Testis (tissue), 3 donors: Measurements from ENCODE around the gene EIF5B. TPM values are rescaled to one million over a fixed set of nuclear protein-coding genes. Genes with fewer than 3 reads are reported as not detected.

Experiments used
- DNase-seq: peaks from one replicate; pipeline ENCODE4 v3.0.0-alpha.2; 2019
- H3K27ac ChIP-seq, 2 donors: fragments of 200-600 bp; sonication (generic); one replicate each; pipeline ENCODE4 v1.5.1; 2019
- H3K27me3 ChIP-seq: fragments of 200-600 bp; sonication (generic); one replicate; pipeline ENCODE4 v1.5.1; 2019
- H3K36me3 ChIP-seq: fragments of 200-600 bp; sonication (generic); one replicate; pipeline ENCODE4 v1.5.1; 2017; ENCODE audit warnings: low read depth; ENCODE audit errors: missing control alignments
- H3K4me1 ChIP-seq: fragments of 200-600 bp; sonication (generic); one replicate; pipeline ENCODE4 v1.5.1; 2019
- H3K4me3 ChIP-seq, 2 donors: fragments of 200-600 bp; sonication (generic); one replicate each; pipeline ENCODE4 v1.5.1; 2017 to 2019
- H3K9me3 ChIP-seq: fragments of 200-600 bp; sonication (generic); one replicate; pipeline ENCODE4 v1.5.1; 2017
- POLR2A ChIP-seq: fragments of 450-650 bp; IDR thresholded peaks from one replicate; pipeline ENCODE4 v1.6.1; 2017; ENCODE audit warnings: antibody characterized with exemption, mild to moderate bottlenecking, moderate library complexity
- WGBS, 2 donors: methylation state at CpG; one replicate each; pipeline ENCODE4 v1.1.5; 2018; 5-methylcytosine and 5-hydroxymethylcytosine counted together
- intact Hi-C: fragments of 100-400 bp; cut with DNase I; formaldehyde crosslinking; loops from one replicate; pipeline ENCODE4 v1.15.1; 2023; ENCODE audit warnings: low total_unique reads
- polyA plus RNA-seq: library from polyadenylated mRNA; stranded (reverse); fragments of 350-450 nt; fragmentation: Illumina TruSeq; extraction: RNeasy Lipid Tissue Mini Kit (QIAGEN cat#74804); gene quantifications from one replicate; pipeline ENCODE4 v1.2.3, GENCODE V29; 2014; ENCODE audit warnings: low read depth, low replicate concordance; ENCODE audit not compliant: insufficient read depth
- total RNA-seq, 2 donors: library from RNA; depleted of rRNA; stranded (reverse); fragments of >200 nt; gene quantifications; one replicate each; pipeline ENCODE4 v1.2.3, GENCODE V29; 2016
- TF ChIP-seq, protein P1 (sequence below), 3 experiments: fragments of 450-650 bp in 2 of 3; fragments of 200-600 bp in 1 of 3; sonication (generic) in 1 of 3; IDR thresholded peaks; one replicate each; pipeline ENCODE4 v1.5.1; 2016 to 2019; ENCODE audit warnings: antibody characterized with exemption in 3 of 3, mild to moderate bottlenecking in 2 of 3, moderate library complexity in 1 of 3

The EIF5B gene
- total and polyA plus RNA-seq, 3 donors from 2014 or later, result 12.2 to 66.8 (median 38.1) TPM

DNA sequence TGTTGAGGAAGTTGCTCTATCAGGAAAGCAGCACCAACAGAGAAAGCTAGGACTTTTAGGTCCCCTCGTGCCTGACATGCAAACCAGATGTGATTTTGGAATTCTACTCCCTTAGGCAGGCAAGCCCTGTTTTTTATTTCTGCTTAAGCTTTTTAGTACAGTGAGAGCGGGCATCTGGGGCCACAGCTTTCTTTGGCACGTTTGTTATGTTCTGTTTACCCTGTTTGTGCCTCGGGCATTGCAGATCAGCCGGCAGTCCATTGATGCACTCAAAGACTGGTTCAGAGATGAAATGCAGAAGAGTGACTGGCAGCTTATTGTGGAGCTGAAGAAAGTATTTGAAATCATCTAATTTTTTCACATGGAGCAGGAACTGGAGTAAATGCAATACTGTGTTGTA, 61.9 kb downstream of the EIF5B start:
- Histone ChIP-seq H3K27ac (no peak overlapping the region), H3K9me3 (no peaks in the 10 kb centered on the region), H3K27me3 (no peaks in the 10 kb centered on the region), H3K4me1 (no peaks in the 10 kb centered on the region), H3K4me3 (no peak overlapping the region), H3K36me3 (no peaks in the 10 kb centered on the region)
- no peak for DNase-seq
- no peak for TF ChIP-seq POLR2A
- TF ChIP-seq, protein P1, sequence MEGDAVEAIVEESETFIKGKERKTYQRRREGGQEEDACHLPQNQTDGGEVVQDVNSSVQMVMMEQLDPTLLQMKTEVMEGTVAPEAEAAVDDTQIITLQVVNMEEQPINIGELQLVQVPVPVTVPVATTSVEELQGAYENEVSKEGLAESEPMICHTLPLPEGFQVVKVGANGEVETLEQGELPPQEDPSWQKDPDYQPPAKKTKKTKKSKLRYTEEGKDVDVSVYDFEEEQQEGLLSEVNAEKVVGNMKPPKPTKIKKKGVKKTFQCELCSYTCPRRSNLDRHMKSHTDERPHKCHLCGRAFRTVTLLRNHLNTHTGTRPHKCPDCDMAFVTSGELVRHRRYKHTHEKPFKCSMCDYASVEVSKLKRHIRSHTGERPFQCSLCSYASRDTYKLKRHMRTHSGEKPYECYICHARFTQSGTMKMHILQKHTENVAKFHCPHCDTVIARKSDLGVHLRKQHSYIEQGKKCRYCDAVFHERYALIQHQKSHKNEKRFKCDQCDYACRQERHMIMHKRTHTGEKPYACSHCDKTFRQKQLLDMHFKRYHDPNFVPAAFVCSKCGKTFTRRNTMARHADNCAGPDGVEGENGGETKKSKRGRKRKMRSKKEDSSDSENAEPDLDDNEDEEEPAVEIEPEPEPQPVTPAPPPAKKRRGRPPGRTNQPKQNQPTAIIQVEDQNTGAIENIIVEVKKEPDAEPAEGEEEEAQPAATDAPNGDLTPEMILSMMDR (IDR thresholded peaks at IDR 0.05), result no peak
- intact Hi-C loops, result no loop called here
- WGBS, 2 donors, result 83 to 89% methylated on average over 5 of the region's 5 CpGs

DNA sequence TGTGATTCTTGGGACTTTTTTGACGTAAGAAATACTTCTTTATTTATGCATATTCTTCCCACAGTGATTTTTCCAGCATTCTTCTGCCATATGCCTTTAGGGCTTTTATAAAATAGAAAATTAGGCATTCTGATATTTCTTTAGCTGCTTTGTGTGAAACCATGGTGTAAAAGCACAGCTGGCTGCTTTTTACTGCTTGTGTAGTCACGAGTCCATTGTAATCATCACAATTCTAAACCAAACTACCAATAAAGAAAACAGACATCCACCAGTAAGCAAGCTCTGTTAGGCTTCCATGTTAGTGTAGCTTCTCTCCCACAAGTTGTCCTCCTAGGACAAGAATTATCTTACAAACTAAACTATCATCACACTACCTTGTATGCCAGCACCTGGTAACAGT, 62.6 kb downstream of the EIF5B start:
- TF ChIP-seq, protein P1 (IDR thresholded peaks at IDR 0.05), result no peak
- TF ChIP-seq POLR2A, result no peak
- 90% methylated on average over 2 of the region's 2 CpGs for WGBS, 2 donors
- H3K27me3 ChIP-seq, result no peaks in the 10 kb centered on the region
- intact Hi-C loops, result no loop called here
- no peak for DNase-seq
- no peak overlapping the region for H3K27ac ChIP-seq
- no peaks in the 10 kb centered on the region for H3K9me3 ChIP-seq
- no peaks in the 10 kb centered on the region for H3K36me3 ChIP-seq
- H3K4me3 ChIP-seq, result no peak overlapping the region
- no peaks in the 10 kb centered on the region for H3K4me1 ChIP-seq

DNA sequence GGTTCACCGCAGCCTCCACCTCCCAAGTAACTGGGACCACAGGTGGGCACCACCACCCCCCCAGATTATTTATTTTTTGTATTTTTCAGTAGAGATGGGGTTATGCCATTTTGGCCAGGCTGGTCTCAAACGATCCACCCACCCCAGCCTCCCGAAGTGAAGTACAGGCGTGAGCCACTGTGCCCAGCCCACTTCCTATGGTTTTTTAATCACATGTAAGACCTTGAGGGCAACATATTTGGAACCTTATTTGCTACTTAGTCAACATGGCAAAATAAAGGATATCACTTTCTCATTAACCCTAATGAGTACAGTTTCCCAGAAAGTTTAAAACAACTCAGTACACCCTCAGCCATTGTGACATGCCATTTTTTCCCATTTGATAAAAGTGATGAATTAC, 64.7 kb downstream of the EIF5B start:
- Histone ChIP-seq H3K27me3 (no peaks in the 10 kb centered on the region), H3K4me3 (no peak overlapping the region), H3K36me3 (no peaks in the 10 kb centered on the region), H3K27ac (no peak overlapping the region), H3K4me1 (no peaks in the 10 kb centered on the region), H3K9me3 (no peaks in the 10 kb centered on the region)
- 77 to 89% methylated on average over 4 of the region's 4 CpGs for WGBS, 2 donors
- no peak for DNase-seq
- intact Hi-C loops, result no loop called here
- no peak for TF ChIP-seq POLR2A
- TF ChIP-seq, protein P1 (IDR thresholded peaks at IDR 0.05), result no peak

DNA sequence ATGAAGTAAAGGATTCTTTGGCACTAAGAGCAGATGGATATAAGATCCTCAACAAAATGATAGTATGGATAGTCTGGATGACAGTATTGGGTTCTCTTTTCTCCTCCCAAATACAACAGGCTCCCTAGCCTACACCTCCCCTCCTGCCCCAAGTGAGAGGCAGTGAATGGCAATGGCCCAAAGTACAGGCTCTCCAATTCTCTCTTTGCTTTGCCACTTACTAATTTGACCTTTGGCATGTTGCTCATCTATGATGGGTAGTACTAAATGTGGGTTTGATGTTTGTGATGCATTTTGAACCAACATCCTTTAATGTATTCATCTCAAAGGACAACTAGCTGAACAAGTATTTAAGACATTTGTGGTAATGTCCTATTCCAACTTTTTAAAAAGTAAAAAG, 65.9 kb downstream of the EIF5B start:
- no peak overlapping the region for H3K4me3 ChIP-seq
- no peaks in the 10 kb centered on the region for H3K9me3 ChIP-seq
- no peak for DNase-seq
- H3K4me1 ChIP-seq, result no peaks in the 10 kb centered on the region
- intact Hi-C loops, result no loop called here
- H3K36me3 ChIP-seq, result no peaks in the 10 kb centered on the region
- H3K27ac ChIP-seq, result no peak overlapping the region
- TF ChIP-seq, protein P1 (IDR thresholded peaks at IDR 0.05), result no peak
- no peak for TF ChIP-seq POLR2A
- H3K27me3 ChIP-seq, result no peaks in the 10 kb centered on the region

DNA sequence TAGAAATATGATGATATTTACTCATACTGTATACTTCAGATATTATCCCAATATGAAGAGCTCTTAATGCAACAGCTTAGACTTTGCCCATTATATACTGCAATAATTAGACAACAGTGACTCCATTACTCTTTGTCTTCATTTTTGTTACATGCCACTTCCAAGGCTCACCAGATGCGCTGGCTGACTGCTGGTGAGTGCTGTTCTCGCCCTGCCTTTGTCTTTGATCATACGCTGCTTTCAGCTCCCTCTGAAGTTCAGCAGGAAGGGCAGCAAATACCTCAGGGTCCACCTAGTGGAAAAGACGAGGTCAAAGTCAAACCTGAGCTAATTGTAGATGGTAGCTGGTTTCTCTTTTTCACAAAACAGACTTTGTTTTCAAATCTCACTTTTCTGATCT, 66.3 kb downstream of the EIF5B start:
- WGBS, 2 donors, result 73 to 78% methylated on average over 4 of the region's 4 CpGs
- Histone ChIP-seq H3K9me3 (no peaks in the 10 kb centered on the region), H3K4me1 (no peaks in the 10 kb centered on the region), H3K4me3 (no peak overlapping the region), H3K27ac (no peak overlapping the region), H3K27me3 (no peaks in the 10 kb centered on the region), H3K36me3 (no peaks in the 10 kb centered on the region)
- intact Hi-C loops, result no loop called here
- TF ChIP-seq POLR2A, result no peak
- TF ChIP-seq, protein P1 (IDR thresholded peaks at IDR 0.05), result no peak
- DNase-seq, result no peak
